NCI-H146 (cell line): Measurements from ENCODE around the gene OARD1.

Source experiments
- DNase-seq: peaks from one replicate; lab custom pipeline; 2025; lab: John Stamatoyannopoulos, UW

Gene OARD1

GRCh38 chr6:41074692-41075436, 2.7 kb upstream of the OARD1 start:
- no peak for DNase-seq

DNA sequence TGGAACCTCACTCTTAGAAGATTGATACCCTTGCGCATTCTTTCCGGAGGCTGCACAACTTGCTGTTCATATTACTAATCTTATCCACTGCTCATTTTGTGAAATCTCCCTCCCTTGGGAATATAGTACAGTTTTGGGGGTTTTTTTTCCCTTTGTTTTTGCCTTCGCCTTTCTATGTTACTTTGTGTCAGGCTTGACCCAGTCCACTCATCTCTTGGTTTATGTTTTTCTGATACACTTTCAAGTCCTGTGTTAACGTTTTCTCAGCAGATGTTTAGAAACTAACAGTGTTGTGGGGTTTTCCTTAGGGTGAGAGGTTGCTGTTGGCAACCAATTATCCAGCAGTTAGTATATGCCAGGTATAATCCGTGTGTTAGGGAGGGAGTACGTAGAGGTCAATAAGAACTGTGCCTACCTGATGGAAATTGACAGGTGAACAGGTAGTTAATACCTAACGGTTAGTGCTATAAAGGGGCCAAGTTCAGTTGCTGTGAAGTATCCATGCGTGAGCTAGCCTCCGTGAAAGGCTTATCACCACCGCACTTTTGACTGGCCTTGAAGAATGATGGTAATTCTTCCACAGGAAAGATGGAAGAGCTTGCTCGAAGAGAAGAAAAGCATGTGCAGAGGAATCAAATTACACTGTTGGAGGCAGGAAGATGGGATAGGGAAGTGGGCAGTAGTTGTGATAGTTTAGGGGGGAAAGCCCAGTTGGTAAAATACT, 2.0 kb upstream of the OARD1 start:
- DNase-seq: peak; percentile 39

DNA sequence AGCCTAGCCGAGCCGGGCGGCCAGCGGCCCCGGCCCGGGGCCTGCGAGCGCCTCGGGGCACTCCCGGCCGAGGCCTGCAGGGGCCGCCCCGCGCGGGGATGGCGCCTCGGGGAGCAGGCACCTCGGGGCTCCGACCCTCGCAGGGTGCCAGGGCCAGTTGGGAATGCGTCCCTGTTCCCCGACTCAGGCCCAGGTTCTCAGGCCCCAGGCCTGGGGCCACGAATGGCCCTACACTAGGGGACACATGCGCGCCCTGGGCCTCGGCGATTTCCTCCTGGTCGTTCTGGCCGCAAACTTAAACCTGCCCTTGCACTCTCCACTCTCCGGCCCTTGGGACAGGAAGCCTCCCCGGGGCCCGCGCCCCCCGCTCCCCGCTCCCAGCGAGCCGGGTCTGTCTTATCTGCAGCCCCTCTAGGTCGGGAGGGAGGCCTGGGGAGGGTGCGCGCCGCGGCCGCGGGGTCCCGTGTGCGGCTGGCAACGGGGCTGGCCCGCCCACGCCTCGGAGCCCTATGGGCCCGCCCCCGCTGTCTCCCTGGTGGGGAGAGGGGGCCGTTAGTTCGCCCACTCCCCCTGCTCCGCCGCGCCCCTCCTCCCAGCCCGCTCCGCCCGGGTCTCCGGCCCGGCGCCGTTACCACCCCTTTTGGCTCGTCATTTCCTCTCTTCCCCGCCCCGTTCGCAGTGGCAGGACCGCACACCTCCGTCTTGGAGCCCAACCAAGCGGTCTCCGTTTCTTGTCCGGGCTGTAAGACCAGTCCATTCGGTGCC, 1.2 kb upstream of the OARD1 start:
- DNase-seq: peak; percentile 92

DNA sequence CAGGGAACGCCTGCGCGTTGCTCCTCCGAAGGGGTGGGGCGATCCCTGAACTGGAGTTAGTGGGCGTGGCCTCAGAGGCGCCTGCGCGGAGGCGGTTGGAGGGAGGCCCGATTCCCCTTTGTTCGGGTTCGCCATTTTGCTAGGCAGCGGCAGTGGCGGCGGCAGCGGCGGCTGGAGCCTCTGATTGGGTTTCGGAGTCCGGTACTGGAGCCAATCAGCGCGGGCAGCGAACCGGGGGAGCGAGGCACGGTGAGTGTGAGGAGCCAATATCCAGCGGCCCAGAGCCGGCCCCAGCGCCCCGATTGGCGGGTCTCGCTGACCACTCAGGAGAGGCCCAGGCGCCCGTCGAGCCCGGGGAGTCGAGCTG, 663 bp upstream of the OARD1 start, which contains the start of gene NFYA:
Gene NFYA (plus strand): TSS at position 139 of the 367 bp plus-strand sequence. CDS start 6,116 bp downstream, outside the sequence.
- DNase-seq: no peak

GRCh38 chr6:41071501-41071922, 644 bp downstream of the OARD1 start:
- DNase-seq: no peak

GRCh38 chr6:41066867-41067304, 5.3 kb downstream of the OARD1 start:
- peak; percentile 84 for DNase-seq

GRCh38 chr6:41065550-41066026, 6.6 kb downstream of the OARD1 start:
- no peak for DNase-seq

GRCh38 chr6:41064841-41065240, 7.3 kb downstream of the OARD1 start:
- DNase-seq: no peak

GRCh38 chr6:41063884-41064285, 8.3 kb downstream of the OARD1 start:
- DNase-seq: no peak

DNA sequence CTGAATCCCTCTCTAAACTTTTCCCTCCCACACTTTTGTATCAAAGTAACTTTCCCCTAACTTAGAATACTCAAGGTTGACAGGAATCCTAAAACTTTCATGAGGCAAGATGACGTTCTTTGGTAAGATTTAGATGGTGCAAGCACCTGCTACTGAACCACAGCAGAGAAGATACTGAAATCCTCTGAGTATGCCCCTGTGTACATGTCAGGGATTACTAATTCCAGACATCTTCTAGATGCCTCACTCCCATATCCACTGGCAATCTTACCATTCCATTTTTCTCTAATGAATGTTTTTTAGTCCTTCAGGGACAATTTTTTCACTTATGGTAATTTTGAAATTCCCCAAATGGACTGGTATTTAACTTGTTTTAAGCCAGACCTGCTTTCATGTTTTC, 10.1 kb downstream of the OARD1 start:
- DNase-seq: no peak

GRCh38 chr6:41061196-41061726, 10.9 kb downstream of the OARD1 start:
- DNase-seq: no peak

- no peak for DNase-seq
Measured at GRCh38 chr6:41059556-41059955, 12.6 kb downstream of the OARD1 start.

GRCh38 chr6:41058783-41059181, 13.4 kb downstream of the OARD1 start:
- DNase-seq: no peak

GRCh38 chr6:41056768-41057490, 15.2 kb downstream of the OARD1 start:
- DNase-seq: no peak

- peak; percentile 55 for DNase-seq
Measured at GRCh38 chr6:41055149-41055548, 17.0 kb downstream of the OARD1 start.

DNA sequence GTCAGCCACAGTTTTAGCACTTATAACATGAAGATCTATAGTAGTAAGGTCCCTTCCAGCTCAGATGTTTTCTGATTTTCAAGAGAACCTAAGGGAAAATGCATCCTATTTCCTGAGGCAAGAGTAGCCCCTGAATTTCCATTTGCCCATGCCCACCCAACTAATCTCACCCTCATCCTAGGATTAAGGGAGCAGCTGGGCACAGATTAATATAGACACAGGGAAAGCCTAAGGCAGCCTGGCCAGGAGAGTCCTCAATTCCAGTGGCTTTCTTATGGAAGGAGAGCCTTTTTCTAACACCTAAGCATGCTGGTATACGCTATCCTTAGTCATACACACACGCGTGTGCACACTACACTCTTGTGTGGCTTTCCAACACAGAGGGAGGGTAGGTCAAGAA, 17.6 kb downstream of the OARD1 start:
- no peak for DNase-seq

- peak; percentile 26 for DNase-seq
Measured at GRCh38 chr6:41053041-41053440, 19.1 kb downstream of the OARD1 start, which contains the start of gene APOBEC2. TSS of gene APOBEC2 (plus strand) at chr6:41053202. CDS start at chr6:41053348, 146 bp downstream.

DNA sequence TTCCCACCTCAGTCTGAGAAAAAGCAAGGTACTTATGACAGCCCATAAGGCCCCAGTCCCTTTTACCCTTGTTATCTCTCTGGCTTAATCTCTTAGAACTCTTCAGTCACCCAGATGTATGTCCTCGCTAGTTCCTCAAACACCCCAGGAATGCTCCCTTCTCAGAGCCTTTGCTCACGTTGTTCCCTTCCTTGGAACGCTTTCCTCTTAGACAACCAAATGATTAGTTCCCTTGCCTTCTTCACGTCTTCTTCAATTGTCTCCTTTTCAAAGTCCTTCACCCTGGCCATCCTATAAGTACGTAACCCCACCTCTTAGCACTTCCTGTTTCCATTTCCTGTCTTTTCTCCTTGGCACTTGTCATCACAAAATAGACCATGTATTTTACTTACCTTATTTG, 20.3 kb downstream of the OARD1 start:
- DNase-seq: no peak

- no peak for DNase-seq
Measured at GRCh38 chr6:41050536-41050935, 21.6 kb downstream of the OARD1 start.

GRCh38 chr6:41049955-41050354, 22.2 kb downstream of the OARD1 start:
- DNase-seq: no peak

- DNase-seq: no peak
Measured at GRCh38 chr6:41049521-41049920, 22.6 kb downstream of the OARD1 start.
